Effector CD8-positive, alpha-beta T cell (primary cell): Measurements from ENCODE around the gene GIMAP6.
"Not testable (repeated sequence)": the region's sequence is repeated elsewhere in the genome, so short reads cannot be mapped to it uniquely, and the experiment has no call there.

ENCODE experiments used
- DNase-seq: peaks from one replicate; lab custom pipeline; 2025; lab: John Stamatoyannopoulos, UW

The GIMAP6 gene

DNA sequence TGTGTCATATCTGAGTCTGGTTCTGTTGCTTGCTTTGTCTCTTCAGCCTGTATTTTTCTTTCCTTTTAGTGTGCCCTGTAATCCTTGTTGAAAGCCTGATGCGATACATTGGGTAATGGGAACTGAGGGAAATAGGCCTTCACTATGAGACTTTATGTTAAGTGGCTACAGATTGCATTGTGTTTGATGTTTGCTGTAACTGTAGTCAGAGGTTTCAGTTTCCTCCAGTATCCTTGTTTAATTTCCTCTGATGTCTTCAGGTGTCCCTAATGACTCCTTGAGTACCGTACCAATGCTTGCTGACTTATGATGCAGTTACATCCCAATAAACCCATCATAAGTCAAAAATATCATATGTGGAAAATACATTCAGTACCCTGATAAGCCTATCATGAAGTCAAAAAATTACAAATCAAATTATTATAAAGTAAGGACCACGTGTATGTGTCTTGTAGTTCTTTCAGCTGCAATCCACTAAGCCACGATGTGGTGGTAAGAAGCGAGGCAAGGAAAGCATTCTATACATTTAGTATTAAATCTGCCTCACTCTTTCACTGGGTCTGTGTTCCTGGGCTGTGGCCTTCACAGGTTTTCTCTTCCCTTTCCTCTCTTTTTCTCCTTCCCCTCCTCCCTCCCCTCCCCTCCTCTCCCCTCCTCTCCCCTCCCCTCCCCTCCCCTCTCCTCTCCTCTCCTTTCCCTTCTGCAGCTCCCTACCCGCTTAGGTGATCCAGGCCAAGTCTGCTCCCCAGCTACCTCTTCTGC is 13.3 kb upstream of the GIMAP6 start:
- no peak for DNase-seq

DNA sequence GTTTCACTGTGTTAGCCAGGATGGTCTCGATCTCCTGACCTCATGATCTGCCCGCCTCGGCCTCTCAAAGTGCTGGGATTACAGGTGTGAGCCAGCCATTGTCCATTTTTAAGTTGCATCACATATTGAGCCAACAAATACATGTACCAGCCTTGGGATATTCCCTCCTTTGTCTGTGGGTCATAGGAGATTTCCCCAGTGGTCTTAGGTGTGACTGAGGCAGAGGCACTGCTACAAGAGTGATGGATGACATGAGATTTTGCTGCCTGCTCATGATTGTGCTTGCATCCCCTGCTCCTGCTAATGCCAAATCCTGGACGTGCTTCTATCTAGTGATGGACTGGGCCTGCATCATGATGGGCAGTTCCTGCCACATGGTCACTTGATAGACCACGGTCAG is 10.7 kb upstream of the GIMAP6 start:
- no peak for DNase-seq

DNA sequence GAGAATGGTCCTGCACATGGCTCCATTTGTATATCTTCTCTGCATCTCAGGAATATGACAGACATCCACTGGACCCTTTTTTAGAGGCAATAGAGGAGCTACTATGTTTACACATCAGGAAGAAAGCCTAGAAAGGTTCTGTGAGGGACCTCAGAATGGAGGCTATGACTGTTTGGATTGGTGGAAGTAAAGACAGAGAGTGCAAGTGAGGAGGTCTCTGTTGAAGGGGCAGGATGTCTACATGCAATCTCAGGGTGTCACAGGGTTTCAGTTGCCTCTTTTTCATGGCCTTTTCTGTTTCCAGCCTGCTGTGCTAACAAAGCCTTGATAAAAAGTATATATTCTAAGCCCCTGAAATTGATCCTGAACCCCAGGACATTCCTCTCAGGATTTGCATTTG is 9.7 kb upstream of the GIMAP6 start:
- no peak for DNase-seq

DNA sequence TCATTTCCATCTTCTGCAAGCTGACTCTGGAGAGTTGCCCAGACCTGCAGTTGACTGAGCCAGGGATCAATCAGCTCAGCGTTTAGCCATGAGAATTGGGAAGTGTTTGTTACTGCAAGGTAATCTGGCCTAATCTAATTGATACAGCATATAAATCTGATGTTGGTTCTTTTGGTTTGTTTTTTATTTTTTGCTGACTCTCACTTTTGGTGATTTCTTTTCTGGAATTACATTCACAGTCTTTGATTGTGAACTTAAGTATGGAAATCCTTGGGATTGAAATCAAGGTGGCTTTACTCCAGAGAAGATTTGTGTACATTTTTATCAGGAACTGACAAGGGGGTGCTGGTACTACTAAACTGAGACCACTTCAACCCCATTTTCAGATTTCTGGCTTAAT is 1.7 kb upstream of the GIMAP6 start:
- DNase-seq = no peak

DNA sequence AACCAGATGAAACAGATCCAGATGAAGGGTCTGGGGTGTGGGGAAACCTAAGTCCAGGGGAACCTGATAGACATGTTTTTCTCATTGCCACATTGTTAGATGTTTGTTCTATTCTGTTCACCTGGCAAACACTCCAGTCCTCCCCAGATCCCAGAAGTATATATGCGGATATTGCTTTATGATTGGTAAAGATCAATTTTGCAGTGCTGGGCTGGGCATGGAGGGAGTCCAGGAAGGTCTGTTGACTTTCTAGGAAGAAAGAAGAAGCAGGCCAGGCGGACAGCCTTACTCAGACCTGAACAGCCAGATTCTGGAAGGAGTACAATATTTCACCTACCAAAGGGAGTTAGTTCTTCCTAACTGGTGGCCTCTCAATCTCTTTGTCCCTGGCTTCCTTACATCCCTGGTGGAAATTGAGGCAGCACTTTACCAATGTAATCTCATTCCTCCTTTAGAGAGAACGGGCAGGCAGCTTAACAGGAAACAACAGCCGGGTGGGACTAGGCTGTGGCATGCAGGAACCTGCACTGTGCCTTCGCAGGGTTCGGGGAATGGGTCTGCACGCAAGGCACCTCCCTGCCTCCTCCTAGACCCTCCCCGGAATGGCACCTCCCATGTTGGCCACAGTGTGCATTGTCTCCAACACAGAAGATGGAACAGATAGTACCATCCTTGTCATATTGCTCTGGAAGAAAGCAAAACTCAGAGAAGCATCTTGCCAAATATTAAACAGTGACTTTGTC is 930 bp downstream of the GIMAP6 start:
- no peak for DNase-seq

DNA sequence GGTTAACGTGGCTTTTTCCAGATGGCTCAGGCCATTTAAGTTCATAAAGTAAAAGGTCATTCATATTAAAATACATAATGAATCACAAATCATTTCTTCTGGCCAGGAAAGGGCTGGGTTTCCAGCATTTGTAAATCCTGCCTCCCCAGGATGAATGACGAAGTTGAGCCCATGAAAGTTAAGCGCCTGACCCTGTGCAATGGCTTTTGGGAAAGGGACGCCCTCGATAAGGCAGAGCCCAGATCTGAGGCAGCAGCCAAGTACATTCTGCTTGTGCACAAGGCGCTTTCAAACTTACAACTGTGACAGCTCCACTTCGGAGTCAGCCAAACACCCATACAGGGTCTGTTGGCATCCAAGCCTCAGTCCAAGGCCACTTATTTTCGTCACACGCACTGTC is 2.8 kb downstream of the GIMAP6 start:
- no peak for DNase-seq

DNA sequence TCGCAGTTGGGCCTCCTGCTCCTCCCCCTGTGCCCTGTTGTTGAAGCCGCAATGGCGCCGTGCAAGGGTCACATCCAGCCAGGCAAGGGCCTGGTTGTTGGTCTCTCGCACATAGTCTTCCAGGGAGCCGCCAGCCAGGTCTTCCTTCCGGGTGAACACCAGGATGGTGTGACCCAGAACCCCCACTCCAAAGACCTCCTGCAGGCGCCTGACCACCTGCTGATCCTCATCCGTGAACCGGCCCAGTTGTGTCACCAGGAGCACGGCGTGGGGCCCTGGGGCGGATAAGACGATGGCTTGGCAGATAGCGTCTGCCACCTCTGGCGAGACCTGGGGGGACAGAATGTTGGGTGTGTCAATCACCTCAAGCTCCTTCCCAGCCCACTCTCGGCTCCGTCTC is 4.2 kb downstream of the GIMAP6 start:
- DNase-seq = no peak

DNA sequence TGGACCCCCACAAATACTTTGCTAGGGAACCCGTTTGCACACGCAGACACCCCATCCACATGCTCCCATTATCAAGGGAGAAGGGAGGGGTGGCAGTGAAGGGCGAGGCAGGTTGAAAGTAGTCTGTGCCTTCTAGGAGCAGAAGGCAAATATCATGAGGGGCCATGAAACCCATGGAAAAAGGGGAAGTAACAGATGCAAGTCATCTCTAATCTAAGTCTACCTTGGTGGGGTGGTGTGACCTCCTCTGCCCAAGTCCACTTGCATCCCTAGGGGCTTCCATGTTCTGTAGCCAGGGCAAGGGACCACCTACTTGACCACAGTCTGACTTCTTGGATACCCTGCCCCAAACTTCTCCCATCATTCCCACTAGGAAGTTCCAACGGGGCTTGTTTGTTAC is 5.5 kb downstream of the GIMAP6 start:
- DNase-seq = no peak

DNA sequence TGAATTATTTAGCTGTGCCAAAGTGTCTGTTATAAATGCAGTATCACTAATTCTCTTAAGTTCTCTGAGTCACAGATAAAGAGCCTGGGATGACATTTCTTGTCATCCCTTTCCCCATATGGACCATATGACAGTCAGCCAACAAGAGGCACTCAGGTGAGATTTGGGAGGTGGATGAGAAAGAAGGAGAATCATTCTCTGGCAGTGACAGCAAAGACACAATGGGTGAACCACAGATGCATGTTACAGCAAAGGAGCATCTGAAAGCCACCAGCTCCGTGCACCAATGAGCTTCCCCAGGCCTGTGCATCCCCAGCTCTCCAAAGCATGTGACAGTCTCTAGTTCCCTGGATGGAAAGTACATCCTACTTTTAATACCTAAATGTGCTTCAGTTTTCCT is 10.8 kb downstream of the GIMAP6 start:
- DNase-seq = no peak

DNA sequence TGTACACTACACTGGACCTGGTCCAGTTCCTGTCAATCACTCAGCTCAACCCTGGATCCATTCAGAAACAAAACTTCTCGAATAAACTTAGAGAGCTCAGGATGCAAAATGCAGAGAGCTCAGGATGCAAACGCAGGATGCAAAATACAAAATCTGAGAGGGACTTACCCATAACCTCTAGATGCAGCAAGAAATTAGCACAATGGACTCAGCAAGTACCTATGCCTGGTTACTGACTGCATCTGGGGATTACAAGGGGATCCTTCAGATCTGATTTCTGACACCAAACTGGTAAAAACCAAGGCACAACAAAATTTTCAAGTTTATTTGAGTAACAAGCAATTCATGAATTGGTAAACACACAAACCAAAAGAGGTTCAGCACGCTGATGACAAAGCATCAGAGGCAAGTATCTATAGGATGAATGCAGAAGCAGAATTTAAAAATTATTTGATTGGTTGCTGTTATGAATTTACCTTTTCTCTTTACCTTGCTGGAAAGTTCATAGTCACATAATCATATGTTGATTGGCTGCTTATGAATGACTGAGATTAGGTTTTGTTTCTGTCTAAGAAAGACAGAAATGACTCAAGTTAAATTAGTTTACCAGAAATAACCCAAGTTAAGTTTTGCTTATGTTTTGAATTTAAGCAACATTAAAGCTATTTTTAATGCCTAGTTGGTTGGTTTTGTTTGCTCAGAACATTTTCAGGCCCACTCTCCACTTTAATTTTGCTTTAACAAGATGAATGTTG is 11.4 kb downstream of the GIMAP6 start:
- no peak for DNase-seq

DNA sequence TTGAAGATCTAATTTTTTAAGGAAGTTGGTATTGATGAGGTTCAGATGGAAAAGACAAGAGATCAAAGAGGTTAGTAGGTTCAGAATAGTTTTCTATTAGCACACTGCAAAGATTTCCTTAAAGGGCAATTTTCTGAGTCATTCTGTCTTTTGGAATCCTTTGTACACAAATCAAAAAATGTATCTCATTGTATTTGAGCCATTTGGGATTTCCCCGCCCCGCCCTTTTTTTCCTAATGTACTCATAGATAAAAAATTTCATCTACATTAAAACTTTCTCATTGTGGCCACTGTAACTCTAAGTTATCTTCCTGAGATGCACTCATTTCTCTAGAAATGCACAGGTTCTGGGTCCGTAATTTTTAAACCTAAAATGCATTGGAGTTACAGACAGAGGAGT is 12.1 kb downstream of the GIMAP6 start:
- DNase-seq = no peak

DNA sequence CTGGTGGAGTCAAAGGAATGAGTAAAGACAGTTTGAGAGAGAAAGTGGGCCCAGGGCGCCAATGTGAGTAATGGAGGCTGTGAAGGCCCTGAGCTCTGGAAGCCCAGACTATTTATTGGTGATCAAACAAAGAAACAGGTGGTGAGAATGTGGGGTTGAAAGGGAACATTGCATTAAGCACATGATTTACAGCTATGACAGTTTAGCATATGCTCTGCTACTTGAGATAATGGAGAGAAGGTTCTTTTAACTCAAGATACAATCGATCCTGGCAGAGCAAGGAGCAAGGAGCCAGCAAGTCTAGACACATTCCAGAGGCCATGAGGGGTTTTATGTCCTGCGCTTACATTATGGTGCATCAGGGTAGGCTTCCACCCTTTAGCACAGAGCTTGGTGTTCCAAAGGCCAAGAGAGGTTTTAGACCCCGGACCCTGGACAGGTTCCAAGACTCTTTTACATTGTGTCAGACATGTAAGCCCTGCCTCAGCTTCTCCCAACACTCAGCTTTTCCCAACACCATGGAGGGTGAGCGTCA is 16.9 kb downstream of the GIMAP6 start:
- not testable (repeated sequence) for DNase-seq

DNA sequence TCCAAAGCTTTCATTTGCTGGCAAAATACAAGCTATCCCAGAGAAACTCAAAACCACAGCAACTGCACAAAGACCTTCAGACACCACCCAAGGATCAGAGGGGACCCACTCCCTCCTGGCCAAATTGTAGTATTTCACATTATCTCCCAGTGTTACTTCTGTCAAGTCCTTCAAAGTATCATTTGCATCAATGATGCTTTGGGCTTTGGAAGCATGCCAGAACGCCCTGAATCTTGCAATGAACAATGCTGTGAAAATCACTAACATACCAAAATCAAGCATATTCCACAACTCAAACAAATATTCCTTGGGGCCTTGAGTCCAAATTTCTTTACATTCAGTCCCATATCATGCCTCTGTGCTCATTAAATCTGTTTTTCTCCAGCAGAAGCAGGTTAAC is 17.8 kb downstream of the GIMAP6 start:
- DNase-seq = not testable (repeated sequence)

DNA sequence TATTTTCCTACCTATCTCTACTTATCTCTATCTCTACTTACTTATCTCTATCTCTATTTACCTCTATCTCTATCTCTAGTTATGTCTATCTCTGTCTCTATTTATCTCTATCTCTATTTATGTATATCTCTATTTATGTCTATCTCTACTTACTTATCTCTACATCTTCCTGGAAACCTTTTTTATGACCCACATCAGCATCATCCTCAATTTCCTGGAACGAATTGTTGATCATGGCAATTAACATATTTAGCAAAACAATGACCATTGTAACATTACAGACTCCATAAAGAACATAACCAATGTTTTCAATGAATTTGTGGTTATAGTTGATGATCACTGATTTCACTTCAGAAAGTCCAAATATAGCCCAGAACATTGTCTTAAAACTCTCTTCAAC is 18.3 kb downstream of the GIMAP6 start:
- DNase-seq = no peak

DNA sequence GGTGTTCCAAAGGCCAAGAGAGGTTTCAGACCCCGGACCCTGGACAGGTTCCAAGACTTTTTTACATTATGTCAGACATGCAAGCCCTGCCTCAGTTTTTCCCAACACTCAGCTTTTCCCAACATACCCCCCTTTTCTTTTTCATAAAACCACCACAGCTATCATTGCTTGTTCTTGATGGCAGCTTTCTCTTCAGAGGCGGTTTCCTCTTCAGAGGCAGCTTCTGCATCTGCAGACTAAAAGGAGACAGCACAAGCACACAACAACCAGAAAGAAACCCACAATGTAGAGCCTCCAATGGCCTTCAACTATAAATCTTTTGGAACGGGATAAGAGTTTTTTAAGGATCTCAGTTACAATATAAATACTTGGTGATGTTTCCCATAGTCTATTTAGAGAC is 19.3 kb downstream of the GIMAP6 start:
- no peak for DNase-seq

DNA sequence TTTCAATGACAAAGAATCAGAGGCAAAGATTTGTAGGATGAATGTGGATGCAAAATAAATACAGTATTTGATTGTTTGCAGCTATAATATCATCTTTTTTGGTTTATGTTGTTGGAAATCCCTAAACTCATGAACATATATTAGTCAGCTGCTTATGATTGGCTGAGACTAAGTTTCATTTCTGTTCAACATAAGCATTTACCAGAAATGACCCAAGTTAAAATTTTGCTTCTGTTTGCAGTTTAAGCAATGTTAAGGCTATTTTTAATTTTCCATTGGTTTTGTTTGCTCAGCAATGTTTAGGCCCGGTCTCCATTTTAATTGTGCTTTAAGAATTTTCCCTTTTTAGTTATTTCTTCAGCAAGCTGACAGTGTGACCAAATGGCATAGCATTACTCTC is 22.0 kb downstream of the GIMAP6 start:
- DNase-seq = no peak

DNA sequence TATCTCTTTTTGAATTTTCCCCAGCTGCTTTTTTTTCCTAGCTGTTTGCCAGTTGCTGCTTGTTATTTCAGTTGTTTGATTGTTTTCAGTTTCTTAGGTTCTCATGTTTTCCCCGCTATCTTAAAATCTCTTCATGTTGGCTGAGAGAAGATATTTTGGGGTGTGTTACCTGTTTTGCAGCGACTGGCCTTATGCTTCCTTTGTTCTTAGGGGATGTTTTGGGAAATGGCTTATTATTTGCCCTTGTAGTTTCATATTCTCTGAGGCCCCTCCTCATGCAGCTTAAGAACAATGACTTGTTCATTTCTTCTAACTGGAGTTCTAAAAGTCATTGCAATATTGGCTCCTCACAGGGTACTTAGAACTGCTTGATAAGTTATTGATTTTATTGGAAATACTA is 28.6 kb downstream of the GIMAP6 start:
- DNase-seq = not testable (repeated sequence)

DNA sequence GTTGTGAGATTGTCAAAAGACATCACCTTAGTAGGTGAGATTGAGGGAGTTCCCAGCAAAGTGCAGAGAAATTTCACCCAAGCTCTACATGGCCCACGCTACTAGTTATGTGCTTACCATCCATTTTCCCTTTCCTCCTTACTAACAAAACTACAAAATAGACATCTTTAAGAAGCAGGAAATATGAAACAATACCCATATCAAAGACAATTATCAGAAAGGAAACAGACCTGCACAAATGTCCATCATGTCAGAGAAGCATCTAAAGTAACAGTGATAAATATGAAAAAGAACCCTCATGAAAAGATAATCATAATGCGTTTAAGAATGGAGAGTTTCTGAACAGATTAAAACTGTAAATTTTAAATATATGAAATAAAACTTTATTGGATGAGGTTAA is 36.8 kb downstream of the GIMAP6 start:
- no peak for DNase-seq

DNA sequence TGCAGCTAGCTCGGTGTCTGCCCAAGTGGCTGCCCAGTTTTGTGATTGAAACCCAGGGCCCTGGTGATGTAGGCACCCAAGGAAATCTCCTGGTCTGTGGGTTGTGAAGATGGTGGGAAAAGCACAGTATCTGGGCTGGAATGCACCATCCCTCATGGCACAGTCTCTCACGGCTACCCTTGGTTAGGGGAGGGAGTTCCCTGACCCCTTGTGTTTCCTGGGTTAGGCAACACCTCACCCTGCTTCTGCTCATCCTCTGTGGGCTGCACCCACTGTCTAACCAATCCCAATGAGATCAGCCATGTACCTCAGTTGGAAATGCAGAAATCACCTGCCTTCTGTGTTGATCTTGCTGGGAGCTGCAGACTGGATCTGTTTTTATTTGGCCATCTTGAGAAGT is 37.4 kb downstream of the GIMAP6 start:
- DNase-seq = no peak

DNA sequence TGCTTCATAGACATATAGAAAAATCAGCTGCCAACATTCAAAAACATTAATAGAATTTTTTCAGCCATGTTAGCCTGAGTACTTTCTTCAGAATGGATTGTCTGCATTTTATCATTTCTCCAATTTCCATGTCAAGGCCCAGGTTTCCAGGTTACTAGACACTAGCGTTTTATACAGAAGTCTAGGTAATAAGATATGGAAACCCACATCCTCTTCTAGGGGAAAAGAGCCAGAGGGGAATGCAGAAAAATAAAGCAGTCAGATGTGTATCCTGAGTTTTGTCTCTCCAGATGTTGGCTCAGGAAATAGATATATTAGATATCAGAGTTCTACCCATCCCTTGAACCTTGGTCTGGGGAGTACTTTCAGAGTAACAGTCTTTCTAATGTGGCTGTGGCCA is 44.6 kb downstream of the GIMAP6 start:
- no peak for DNase-seq

DNA sequence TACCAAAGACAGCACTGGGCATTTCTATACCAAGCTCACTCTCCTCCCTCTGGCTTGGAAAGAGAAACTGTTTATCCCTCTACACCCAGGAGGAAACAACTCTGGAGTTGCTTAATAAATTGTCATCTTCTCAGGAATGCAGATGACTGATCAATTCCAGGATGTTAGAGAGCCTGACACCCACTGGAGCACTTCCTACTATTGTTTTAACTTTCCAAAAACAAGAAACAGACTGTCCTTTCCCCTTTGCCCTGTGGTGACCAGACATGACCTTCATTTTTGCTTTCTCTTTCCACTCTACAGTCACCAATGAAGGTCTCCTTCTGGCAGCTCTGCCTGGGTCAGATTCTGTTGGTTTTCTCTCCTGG is 45.4 kb downstream of the GIMAP6 start:
- DNase-seq = no peak

DNA sequence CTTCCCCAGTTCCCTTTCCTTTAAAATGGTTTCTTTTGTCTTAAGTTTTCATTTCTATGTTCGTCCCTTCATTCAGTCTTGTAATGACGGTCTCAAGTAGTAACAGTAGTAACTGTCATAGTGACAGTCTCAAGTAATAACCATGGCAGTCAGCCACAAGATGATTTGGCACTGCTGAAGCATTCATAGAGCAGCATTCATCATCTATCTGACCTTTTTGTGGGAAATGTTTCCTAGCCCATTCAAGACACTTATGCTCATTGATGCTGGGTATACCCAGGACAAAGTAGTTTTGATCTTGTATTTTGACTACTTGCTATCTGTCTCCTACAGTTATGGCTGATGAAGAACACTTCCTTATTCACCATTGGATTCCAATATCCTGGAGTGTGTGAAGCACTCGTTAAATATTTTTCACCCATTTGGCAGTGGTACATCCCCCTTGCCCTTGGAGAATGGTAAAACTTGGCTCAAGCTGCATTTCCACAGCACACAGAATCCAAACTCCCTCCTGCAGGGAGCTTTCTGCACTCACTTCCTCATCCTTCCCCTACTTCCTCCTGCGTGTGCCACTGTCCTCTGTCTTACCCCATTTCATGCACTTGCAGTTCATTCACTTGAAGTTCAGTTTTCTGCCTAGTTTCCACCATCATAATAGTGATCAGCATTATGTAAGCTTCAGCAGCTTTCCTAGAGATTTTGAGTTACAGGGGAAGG is 46.0 kb downstream of the GIMAP6 start:
- DNase-seq = no peak
